ACC112 (cell line): ENCODE results near the gene TMEM150C.

ENCODE experiments used
- H2AFZ ChIP-seq: fragments of 200-600 bp; sonication (generic); one replicate; pipeline ENCODE4 v1.6.0; 2017; ENCODE audit warnings: antibody characterized with exemption, low read length; ENCODE audit not compliant: unreplicated experiment
- H3K27ac ChIP-seq: fragments of 200-600 bp; sonication (generic); 2 replicates; pipeline ENCODE4 v1.5.1; 2014; ENCODE audit warnings: low read depth, mild to moderate bottlenecking, antibody characterized with exemption, low read length, moderate library complexity
- H3K27me3 ChIP-seq: fragments of 200-600 bp; sonication (generic); 2 replicates; pipeline ENCODE4 v1.6.1; 2014; ENCODE audit warnings: mild to moderate bottlenecking, antibody characterized with exemption, low read length, moderate library complexity, mixed read lengths; ENCODE audit not compliant: insufficient read depth
- H3K36me3 ChIP-seq: fragments of 200-600 bp; sonication (generic); 2 replicates; pipeline ENCODE4 v1.6.1; 2016; ENCODE audit warnings: mild to moderate bottlenecking, antibody characterized with exemption, low read length, moderate library complexity, mixed read lengths; ENCODE audit not compliant: insufficient read depth
- H3K4me1 ChIP-seq: fragments of 200-600 bp; sonication (generic); one replicate; pipeline ENCODE4 v1.6.1; 2016; ENCODE audit warnings: low read length, mixed read lengths; ENCODE audit not compliant: insufficient read depth, unreplicated experiment, control insufficient read depth
- H3K4me3 ChIP-seq: fragments of 200-600 bp; sonication (generic); 2 replicates; pipeline ENCODE4 v1.5.1; 2014; ENCODE audit warnings: mild to moderate bottlenecking, low read depth, low read length
- H3K79me2 ChIP-seq: fragments of 200-600 bp; sonication (generic); one replicate; pipeline ENCODE4 v1.6.0; 2016; ENCODE audit warnings: low read length; ENCODE audit not compliant: control insufficient read depth, unreplicated experiment, insufficient read depth

The TMEM150C gene

GRCh38 chr4:82589756-82590155 lies 28.0 kb upstream of the TMEM150C start:
- no peaks in the 10 kb centered on the region for H3K79me2 ChIP-seq
- H3K4me1 ChIP-seq = no peaks in the 10 kb centered on the region
- H3K27ac ChIP-seq = no peak overlapping the region

GRCh38 chr4:82588771-82589270 lies 27.0 kb upstream of the TMEM150C start:
- no peaks in the 10 kb centered on the region for H3K4me1 ChIP-seq
- peaks cover 45% of the 10 kb centered on the region for H3K27me3 ChIP-seq
- H3K36me3 ChIP-seq = no peaks in the 10 kb centered on the region
- no peak overlapping the region for H3K27ac ChIP-seq
- H2AFZ ChIP-seq = no peak overlapping the region
- no peaks in the 10 kb centered on the region for H3K79me2 ChIP-seq
- H3K4me3 ChIP-seq = no peak overlapping the region

More at GRCh38 chr4:82589756-82590155, 28.0 kb upstream of the TMEM150C start:
- no peaks in the 10 kb centered on the region for H3K36me3 ChIP-seq
- H2AFZ ChIP-seq = no peak overlapping the region
- H3K4me3 ChIP-seq = no peak overlapping the region
- H3K27me3 ChIP-seq = peaks cover 54% of the 10 kb centered on the region

GRCh38 chr4:82587826-82588540 lies 26.2 kb upstream of the TMEM150C start:
- no peak overlapping the region for H2AFZ ChIP-seq
- no peak overlapping the region for H3K4me3 ChIP-seq
- H3K79me2 ChIP-seq = no peaks in the 10 kb centered on the region
- no peaks in the 10 kb centered on the region for H3K4me1 ChIP-seq
- H3K36me3 ChIP-seq = no peaks in the 10 kb centered on the region
- no peak overlapping the region for H3K27ac ChIP-seq
- H3K27me3 ChIP-seq = peaks cover 36% of the 10 kb centered on the region

GRCh38 chr4:82585690-82586435 lies 24.1 kb upstream of the TMEM150C start:
- H3K4me3 ChIP-seq = no peak overlapping the region
- no peak overlapping the region for H2AFZ ChIP-seq
- H3K36me3 ChIP-seq = no peaks in the 10 kb centered on the region
- H3K27ac ChIP-seq = no peak overlapping the region
- H3K27me3 ChIP-seq = peaks cover 15% of the 10 kb centered on the region
- no peaks in the 10 kb centered on the region for H3K4me1 ChIP-seq
- H3K79me2 ChIP-seq = no peaks in the 10 kb centered on the region

- no peak overlapping the region for H3K4me3 ChIP-seq
- no peak overlapping the region for H2AFZ ChIP-seq
- no peaks in the 10 kb centered on the region for H3K4me1 ChIP-seq
- H3K27ac ChIP-seq = no peak overlapping the region
- H3K27me3 ChIP-seq = peaks cover 7% of the 10 kb centered on the region; the same call in 1 of the 2 replicates
- H3K36me3 ChIP-seq = no peaks in the 10 kb centered on the region
- no peaks in the 10 kb centered on the region for H3K79me2 ChIP-seq
Measured at GRCh38 chr4:82584931-82585330, 23.1 kb upstream of the TMEM150C start.

- H2AFZ ChIP-seq = no peak overlapping the region
- H3K79me2 ChIP-seq = no peaks in the 10 kb centered on the region
- H3K27ac ChIP-seq = no peak overlapping the region
- no peaks in the 10 kb centered on the region for H3K27me3 ChIP-seq
- H3K36me3 ChIP-seq = no peaks in the 10 kb centered on the region
- H3K4me1 ChIP-seq = no peaks in the 10 kb centered on the region
- H3K4me3 ChIP-seq = no peak overlapping the region
Measured at GRCh38 chr4:82583897-82584587, 22.3 kb upstream of the TMEM150C start.

GRCh38 chr4:82579932-82580331 lies 18.1 kb upstream of the TMEM150C start:
- Histone ChIP-seq H3K4me1 (no peaks in the 10 kb centered on the region), H3K36me3 (no peaks in the 10 kb centered on the region), H3K79me2 (no peaks in the 10 kb centered on the region), H2AFZ (no peak overlapping the region), H3K27ac (no peak overlapping the region), H3K4me3 (no peak overlapping the region), H3K27me3 (no peaks in the 10 kb centered on the region)

- H3K36me3 ChIP-seq = no peaks in the 10 kb centered on the region
- H3K4me3 ChIP-seq = no peak overlapping the region
- H3K27me3 ChIP-seq = no peaks in the 10 kb centered on the region
- no peak overlapping the region for H3K27ac ChIP-seq
- no peaks in the 10 kb centered on the region for H3K79me2 ChIP-seq
- H2AFZ ChIP-seq = no peak overlapping the region
- no peaks in the 10 kb centered on the region for H3K4me1 ChIP-seq
Measured at GRCh38 chr4:82578935-82579334, 17.1 kb upstream of the TMEM150C start.

- no peak overlapping the region for H3K4me3 ChIP-seq
- no peaks in the 10 kb centered on the region for H3K36me3 ChIP-seq
- H3K27me3 ChIP-seq = no peaks in the 10 kb centered on the region
- H3K4me1 ChIP-seq = no peaks in the 10 kb centered on the region
- H3K79me2 ChIP-seq = no peaks in the 10 kb centered on the region
- H2AFZ ChIP-seq = no peak overlapping the region
- no peak overlapping the region for H3K27ac ChIP-seq
Measured at GRCh38 chr4:82577451-82577850, 15.7 kb upstream of the TMEM150C start.

- Histone ChIP-seq H3K4me3 (no peak overlapping the region), H3K4me1 (no peaks in the 10 kb centered on the region), H3K79me2 (no peaks in the 10 kb centered on the region), H2AFZ (no peak overlapping the region), H3K27ac (no peak overlapping the region), H3K27me3 (peaks cover 7% of the 10 kb centered on the region; the same call in 1 of the 2 replicates), H3K36me3 (no peaks in the 10 kb centered on the region)
Measured at GRCh38 chr4:82569727-82570126, 7.9 kb upstream of the TMEM150C start.
